Right lobe of liver (tissue), 4 donors: ENCODE data around the gene SPEF1.

Source experiments
- POLR2A ChIP-seq: fragments of 450-650 bp; IDR thresholded peaks from one replicate; pipeline ENCODE4 v1.6.1; 2017; ENCODE audit warnings: antibody characterized with exemption, mild to moderate bottlenecking
- TF ChIP-seq, protein P1 (sequence below), 4 donors: fragments of 200-600 bp in 3 of 4; fragments of 450-650 bp in 1 of 4; IDR thresholded peaks; one replicate each; pipeline versions ENCODE4 v1.5.1 to v1.8.0; 2016 to 2022; ENCODE audit warnings: antibody characterized with exemption in 4 of 4, mild to moderate bottlenecking in 2 of 4
- donor health status: DM: no; HTN: no; CAD: no.
- donor health status: DM: no; HTN: no; CAD: no.
- donor health status: DM: no; HTN: yes; CAD: no.

DNA sequence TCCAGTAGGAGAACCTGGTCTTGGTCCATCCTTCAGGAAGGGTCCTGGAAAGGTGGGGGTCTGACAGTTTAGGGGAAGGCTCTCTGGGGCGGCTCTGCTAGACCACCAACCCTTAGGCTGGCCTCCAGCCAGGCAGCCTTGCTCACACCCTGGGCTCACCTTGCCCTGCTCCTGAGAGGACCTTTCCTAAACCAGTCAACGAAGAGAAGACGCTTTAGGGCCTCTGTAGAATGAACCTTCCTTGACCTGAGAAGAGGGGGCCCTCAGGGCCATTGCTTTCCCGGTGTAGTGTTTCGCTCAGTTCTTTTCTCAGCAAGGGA is 15.9 kb upstream of the SPEF1 start:
- TF ChIP-seq, protein P1, sequence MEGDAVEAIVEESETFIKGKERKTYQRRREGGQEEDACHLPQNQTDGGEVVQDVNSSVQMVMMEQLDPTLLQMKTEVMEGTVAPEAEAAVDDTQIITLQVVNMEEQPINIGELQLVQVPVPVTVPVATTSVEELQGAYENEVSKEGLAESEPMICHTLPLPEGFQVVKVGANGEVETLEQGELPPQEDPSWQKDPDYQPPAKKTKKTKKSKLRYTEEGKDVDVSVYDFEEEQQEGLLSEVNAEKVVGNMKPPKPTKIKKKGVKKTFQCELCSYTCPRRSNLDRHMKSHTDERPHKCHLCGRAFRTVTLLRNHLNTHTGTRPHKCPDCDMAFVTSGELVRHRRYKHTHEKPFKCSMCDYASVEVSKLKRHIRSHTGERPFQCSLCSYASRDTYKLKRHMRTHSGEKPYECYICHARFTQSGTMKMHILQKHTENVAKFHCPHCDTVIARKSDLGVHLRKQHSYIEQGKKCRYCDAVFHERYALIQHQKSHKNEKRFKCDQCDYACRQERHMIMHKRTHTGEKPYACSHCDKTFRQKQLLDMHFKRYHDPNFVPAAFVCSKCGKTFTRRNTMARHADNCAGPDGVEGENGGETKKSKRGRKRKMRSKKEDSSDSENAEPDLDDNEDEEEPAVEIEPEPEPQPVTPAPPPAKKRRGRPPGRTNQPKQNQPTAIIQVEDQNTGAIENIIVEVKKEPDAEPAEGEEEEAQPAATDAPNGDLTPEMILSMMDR (IDR thresholded peaks at IDR 0.05) = no peak
- no peak for TF ChIP-seq POLR2A
